OCI-LY7 (cell line): Measurements from ENCODE around the gene TMC4. TPM values are rescaled to one million over a fixed set of nuclear protein-coding genes. Genes with fewer than 3 reads are reported as not detected.
"Not testable (repeated sequence)": the region's sequence is repeated elsewhere in the genome, so short reads cannot be mapped to it uniquely, and the experiment has no call there.

Experiments used
- BruUV-seq: library from RNA; stranded (reverse); fragments of 400-500 nt; replicated peaks from 2 replicates; lab custom pipeline; 2021; lab: Mats Ljungman, UMichigan
- CTCF ChIA-PET: fragments of 300-600 bp; sonication (Branson Sonifier 250); formaldehyde crosslinking; loops from one replicate; lab custom pipeline; 2022; ENCODE audit warnings: antibody characterized with exemption; ENCODE audit not compliant: unreplicated experiment; lab: Charles Lee
- POLR2A ChIA-PET: fragments of 300-600 bp; sonication (Branson Sonifier 250); formaldehyde crosslinking; loops from one replicate; lab custom pipeline; 2022; ENCODE audit warnings: antibody characterized with exemption; lab: Charles Lee
- DNase-seq: peaks from one replicate; pipeline ENCODE4 v3.0.0-alpha.2; 2015; ENCODE audit warnings: low spot score
- H2AFZ ChIP-seq: fragments of 200-600 bp; sonication (generic), shearing (Covaris generic); 2 replicates; pipeline ENCODE4 v1.6.1; 2014; ENCODE audit warnings: mild to moderate bottlenecking, antibody characterized with exemption, low read length, moderate library complexity
- H3K27ac ChIP-seq: fragments of 200-600 bp; sonication (generic); 2 replicates; pipeline ENCODE4 v1.5.1; 2014; ENCODE audit warnings: mixed run types, low read depth, mild to moderate bottlenecking, moderate library complexity, low read length, inconsistent platforms; ENCODE audit not compliant: poor library complexity, severe bottlenecking
- H3K36me3 ChIP-seq: fragments of 200-600 bp; sonication (generic); 2 replicates; pipeline ENCODE4 v1.6.1; 2014; ENCODE audit warnings: mild to moderate bottlenecking, antibody characterized with exemption, low read length, moderate library complexity, mixed read lengths; ENCODE audit not compliant: insufficient read depth
- H3K4me1 ChIP-seq: fragments of 200-600 bp; sonication (generic); 2 replicates; pipeline ENCODE4 v1.5.1; 2014; ENCODE audit warnings: mild to moderate bottlenecking, low read length; ENCODE audit not compliant: insufficient read depth, poor library complexity, severe bottlenecking
- H3K4me2 ChIP-seq: fragments of 200-600 bp; sonication (generic); 2 replicates; pipeline ENCODE4 v1.6.1; 2014; ENCODE audit warnings: mild to moderate bottlenecking, low read length
- H3K4me3 ChIP-seq: fragments of 200-600 bp; sonication (generic); 2 replicates; pipeline ENCODE4 v1.5.1; 2014; ENCODE audit warnings: mild to moderate bottlenecking, low read depth, low read length; ENCODE audit not compliant: poor library complexity, severe bottlenecking
- H3K79me2 ChIP-seq: fragments of 200-600 bp; sonication (generic); 2 replicates; pipeline ENCODE4 v1.6.1; 2016; ENCODE audit warnings: low read depth, mild to moderate bottlenecking, low read length, moderate library complexity, mixed read lengths; ENCODE audit not compliant: insufficient read depth
- H3K9me2 ChIP-seq: fragments of 200-600 bp; sonication (generic); 2 replicates; pipeline ENCODE4 v1.6.1; 2016; ENCODE audit warnings: mild to moderate bottlenecking, low read length, mixed read lengths; ENCODE audit not compliant: insufficient read depth
- H3K9me3 ChIP-seq: fragments of 200-600 bp; sonication (generic); 2 replicates; pipeline ENCODE4 v1.6.1; 2014; ENCODE audit warnings: mild to moderate bottlenecking, mixed run types, low read length, mixed read lengths
- H4K20me1 ChIP-seq: fragments of 200-600 bp; sonication (generic); 2 replicates; pipeline ENCODE4 v1.6.1; 2014; ENCODE audit warnings: mild to moderate bottlenecking, antibody characterized with exemption, low read length, moderate library complexity, mixed read lengths; ENCODE audit not compliant: insufficient read depth
- CTCF ChIP-seq: fragments of 200-600 bp; sonication (generic); conservative IDR thresholded peaks from 2 replicates; pipeline ENCODE4 v1.5.1; 2014; ENCODE audit warnings: mild to moderate bottlenecking, antibody characterized with exemption, low read length, moderate library complexity, mixed read lengths
- EZH2phosphoT487 ChIP-seq: fragments of 200-600 bp; sonication (generic); IDR thresholded peaks from 2 replicates; pipeline ENCODE4 v1.6.1; 2018; ENCODE audit warnings: low read depth, borderline replicate concordance, mild to moderate bottlenecking, mixed run types, antibody characterized with exemption, low read length, moderate library complexity, mixed read lengths
- intact Hi-C: fragments of 100-400 bp; cut with micrococcal nuclease; formaldehyde crosslinking; loops from one replicate; pipeline ENCODE4 v1.10.0; 2022; ENCODE audit not compliant: unreplicated experiment
- total RNA-seq, 2 experiments: library from RNA; depleted of rRNA in 1 of 2; stranded (reverse); fragments of >200 nt in 1 of 2; shearing (Covaris generic) in 1 of 2; gene quantifications; 2 replicates each; pipeline ENCODE4 v1.2.3, GENCODE V29; 2014 to 2022

Gene TMC4
- total RNA-seq, 2 experiments from 2014 or later: not detected

- no peaks in the 10 kb centered on the region for H3K36me3 ChIP-seq
- peaks cover 5% of the 10 kb centered on the region; the same call in 1 of the 2 replicates for H3K79me2 ChIP-seq
- H3K4me2 ChIP-seq: no peak overlapping the region
- H3K9me2 ChIP-seq: no peaks in the 10 kb centered on the region
- H3K4me3 ChIP-seq: no peak overlapping the region
- no peak for DNase-seq
- no peak overlapping the region for H2AFZ ChIP-seq
- no peak overlapping the region for H3K27ac ChIP-seq
- ChIA-PET POLR2A (no interaction called here), CTCF (no interaction called here)
- H4K20me1 ChIP-seq: no peaks in the 10 kb centered on the region
- intact Hi-C loops: no loop called here
- peaks cover 20% of the 10 kb centered on the region for H3K4me1 ChIP-seq
- H3K9me3 ChIP-seq: no peaks in the 10 kb centered on the region
- BruUV-seq: no TSS peak
- TF ChIP-seq CTCF (no peak), EZH2phosphoT487 (no peak)
These were observed 10.5 kb upstream of the TMC4 start for GRCh38 chr19:54183431-54183830.

- H3K9me3 ChIP-seq, POLR2A ChIA-PET, H3K27ac ChIP-seq, H3K36me3 ChIP-seq, H3K9me2 ChIP-seq, intact Hi-C loops, H3K4me2 ChIP-seq, H3K79me2 ChIP-seq, BruUV-seq, DNase-seq, H4K20me1 ChIP-seq, H3K4me1 ChIP-seq, H2AFZ ChIP-seq, H3K4me3 ChIP-seq: not testable (repeated sequence)
- CTCF ChIA-PET: interaction anchor here (0.7 kb wide), 1 partner anchor 45 kb away, joined by 5 read pairs; no protein-coding TSS in a partner anchor
These were observed 8.9 kb upstream of the TMC4 start for GRCh38 chr19:54181894-54182293.

GRCh38 chr19:54180691-54181091, 7.7 kb upstream of the TMC4 start:
- Histone ChIP-seq H3K9me3 (no peaks in the 10 kb centered on the region), H3K4me3 (no peak overlapping the region), H3K4me2 (no peak overlapping the region), H3K4me1 (peaks cover 10% of the 10 kb centered on the region), H3K79me2 (no peaks in the 10 kb centered on the region), H3K9me2 (no peaks in the 10 kb centered on the region), H3K36me3 (peaks cover 6% of the 10 kb centered on the region; the same call in 1 of the 2 replicates), H4K20me1 (no peaks in the 10 kb centered on the region), H2AFZ (no peak overlapping the region), H3K27ac (no peak overlapping the region)
- intact Hi-C loops: no loop called here
- TF ChIP-seq EZH2phosphoT487 (no peak), CTCF (no peak)
- CTCF ChIA-PET: no interaction called here
- POLR2A ChIA-PET: no interaction called here
- no peak for DNase-seq
- BruUV-seq: no TSS peak
